ENCODE data around the gene PAM. TPM values are rescaled to one million over a fixed set of nuclear protein-coding genes. Genes with fewer than 3 reads are reported as not detected.

The PAM gene
- total RNA-seq, 1 donor from 2014 or later: 136 TPM

- Histone ChIP-seq H3K4me3 (no peak overlapping the region), H3K4me1 (peaks cover 9% of the 10 kb centered on the region), H3K27ac (no peak overlapping the region), H3K36me3 (no peaks in the 10 kb centered on the region), H3K27me3 (no peaks in the 10 kb centered on the region), H3K9me3 (no peaks in the 10 kb centered on the region)
- TF ChIP-seq POLR2AphosphoS5 (IDR thresholded peaks at IDR 0.05; ENCODE audit: insufficient read depth in 1 of 2, low read depth in 1 of 2) (no peak), POLR2A (IDR thresholded peaks at IDR 0.05) (no peak), CTCF (IDR thresholded peaks at IDR 0.05) (no peak)
- intact Hi-C loops (cut with DNase I): no loop called here
- DNase-seq (ENCODE audit: extremely low spot score in 2 of 2): no peak
Measured at GRCh38 chr5:102957141-102957540, 202.0 kb downstream of the PAM start.

- H3K27ac ChIP-seq: peak overlapping the region; percentile 37
- no peak overlapping the region for H3K4me3 ChIP-seq
- intact Hi-C loops (cut with DNase I): no loop called here
- peaks cover 9% of the 10 kb centered on the region for H3K4me1 ChIP-seq
- no peak for DNase-seq (ENCODE audit: extremely low spot score in 2 of 2)
- no peaks in the 10 kb centered on the region for H3K9me3 ChIP-seq
- H3K27me3 ChIP-seq: no peaks in the 10 kb centered on the region
- no peaks in the 10 kb centered on the region for H3K36me3 ChIP-seq
- TF ChIP-seq POLR2A (IDR thresholded peaks at IDR 0.05): no peak
- TF ChIP-seq CTCF (IDR thresholded peaks at IDR 0.05): no peak
- no peak for TF ChIP-seq POLR2AphosphoS5 (IDR thresholded peaks at IDR 0.05; ENCODE audit: insufficient read depth in 1 of 2, low read depth in 1 of 2)
Measured at GRCh38 chr5:102958481-102959011, 203.4 kb downstream of the PAM start.

- intact Hi-C loops (cut with DNase I): no loop called here
- H3K27ac ChIP-seq: peak overlapping the region; percentile 37
Measured at GRCh38 chr5:102959055-102959454, 203.9 kb downstream of the PAM start.

GRCh38 chr5:102961671-102962070 is 206.6 kb downstream of the PAM start:
- Histone ChIP-seq H3K27me3 (no peaks in the 10 kb centered on the region), H3K4me1 (peaks cover 9% of the 10 kb centered on the region), H3K4me3 (no peak overlapping the region), H3K27ac (no peak overlapping the region), H3K36me3 (no peaks in the 10 kb centered on the region), H3K9me3 (no peaks in the 10 kb centered on the region)
- intact Hi-C loops (cut with DNase I): no loop called here
- no peak for DNase-seq (ENCODE audit: extremely low spot score in 2 of 2)
- TF ChIP-seq POLR2A (IDR thresholded peaks at IDR 0.05): no peak
- TF ChIP-seq POLR2AphosphoS5 (IDR thresholded peaks at IDR 0.05; ENCODE audit: insufficient read depth in 1 of 2, low read depth in 1 of 2): no peak
- no peak for TF ChIP-seq CTCF (IDR thresholded peaks at IDR 0.05)

More at GRCh38 chr5:102959055-102959454, 203.9 kb downstream of the PAM start:
- TF ChIP-seq POLR2AphosphoS5 (IDR thresholded peaks at IDR 0.05; ENCODE audit: insufficient read depth in 1 of 2, low read depth in 1 of 2) (peak in 1 of 2 donors; percentile 49), CTCF (IDR thresholded peaks at IDR 0.05) (no peak), POLR2A (IDR thresholded peaks at IDR 0.05) (no peak)
- Histone ChIP-seq H3K27me3 (no peaks in the 10 kb centered on the region), H3K9me3 (no peaks in the 10 kb centered on the region), H3K4me1 (peaks cover 9% of the 10 kb centered on the region), H3K36me3 (no peaks in the 10 kb centered on the region), H3K4me3 (no peak overlapping the region)
- no peak for DNase-seq (ENCODE audit: extremely low spot score in 2 of 2)

GRCh38 chr5:102965653-102966052 is 210.5 kb downstream of the PAM start:
- DNase-seq (ENCODE audit: extremely low spot score in 2 of 2): no peak
- intact Hi-C loops (cut with DNase I): no loop called here
- Histone ChIP-seq H3K9me3 (no peaks in the 10 kb centered on the region), H3K4me3 (no peak overlapping the region), H3K36me3 (no peaks in the 10 kb centered on the region), H3K27ac (no peak overlapping the region), H3K27me3 (no peaks in the 10 kb centered on the region), H3K4me1 (no peaks in the 10 kb centered on the region)
- TF ChIP-seq POLR2AphosphoS5 (IDR thresholded peaks at IDR 0.05; ENCODE audit: insufficient read depth in 1 of 2, low read depth in 1 of 2) (no peak), CTCF (IDR thresholded peaks at IDR 0.05) (no peak), POLR2A (IDR thresholded peaks at IDR 0.05) (no peak)
